Measurements from ENCODE around the gene PPIP5K2.

Gene PPIP5K2

DNA sequence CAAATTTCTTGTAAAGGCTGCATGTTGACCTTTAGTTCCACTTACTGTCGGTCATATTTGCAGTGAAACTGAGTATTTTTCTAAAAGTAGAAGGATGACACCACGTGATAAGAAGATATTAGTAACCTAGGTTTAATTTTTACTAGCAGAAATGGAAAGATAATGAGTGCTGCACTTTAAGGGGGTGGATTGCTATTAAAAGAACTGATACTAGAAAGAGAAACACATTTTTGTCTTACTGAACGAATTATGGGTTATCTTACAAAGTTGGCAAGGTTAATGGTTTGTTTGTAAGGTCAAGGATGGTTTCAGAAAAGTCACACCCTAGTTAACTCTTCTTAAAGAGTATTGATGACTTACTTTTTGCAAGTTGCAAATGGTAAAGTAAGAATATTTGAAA, 140.8 kb downstream of the PPIP5K2 start:
- Mint-ChIP-seq H3K27ac (peak overlapping the region in 2 of 3 experiments; percentile 41 to 50), H3K4me3 (peak overlapping the region; percentile 60 to 75 (median 69)), H3K27me3 (ENCODE audit: low read depth) (no peaks in the 10 kb centered on the region), H3K36me3 (ENCODE audit: low read depth) (peaks cover 3% of the 10 kb centered on the region), H3K9me3 (no peaks in the 10 kb centered on the region), H3K4me1 (peaks cover 39% of the 10 kb centered on the region)
- TF ChIP-seq, protein P1, sequence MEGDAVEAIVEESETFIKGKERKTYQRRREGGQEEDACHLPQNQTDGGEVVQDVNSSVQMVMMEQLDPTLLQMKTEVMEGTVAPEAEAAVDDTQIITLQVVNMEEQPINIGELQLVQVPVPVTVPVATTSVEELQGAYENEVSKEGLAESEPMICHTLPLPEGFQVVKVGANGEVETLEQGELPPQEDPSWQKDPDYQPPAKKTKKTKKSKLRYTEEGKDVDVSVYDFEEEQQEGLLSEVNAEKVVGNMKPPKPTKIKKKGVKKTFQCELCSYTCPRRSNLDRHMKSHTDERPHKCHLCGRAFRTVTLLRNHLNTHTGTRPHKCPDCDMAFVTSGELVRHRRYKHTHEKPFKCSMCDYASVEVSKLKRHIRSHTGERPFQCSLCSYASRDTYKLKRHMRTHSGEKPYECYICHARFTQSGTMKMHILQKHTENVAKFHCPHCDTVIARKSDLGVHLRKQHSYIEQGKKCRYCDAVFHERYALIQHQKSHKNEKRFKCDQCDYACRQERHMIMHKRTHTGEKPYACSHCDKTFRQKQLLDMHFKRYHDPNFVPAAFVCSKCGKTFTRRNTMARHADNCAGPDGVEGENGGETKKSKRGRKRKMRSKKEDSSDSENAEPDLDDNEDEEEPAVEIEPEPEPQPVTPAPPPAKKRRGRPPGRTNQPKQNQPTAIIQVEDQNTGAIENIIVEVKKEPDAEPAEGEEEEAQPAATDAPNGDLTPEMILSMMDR (IDR thresholded peaks at IDR 0.05; ENCODE audit: unreplicated experiment in 3 of 3): no peak
